Body of pancreas (tissue), 4 donors: ENCODE data around the gene PDGFD.

Experiments used
- POLR2A ChIP-seq, 3 donors: fragments of 450-650 bp; IDR thresholded peaks; one replicate each; pipeline ENCODE4 v1.6.1; 2016; ENCODE audit warnings: antibody characterized with exemption in 3 of 3, mild to moderate bottlenecking in 2 of 3
- TF ChIP-seq, protein P1 (sequence below), 7 experiments: fragments of 450-650 bp in 4 of 7; fragments of 200-600 bp in 3 of 7; sonication (generic) in 3 of 7; IDR thresholded peaks; one replicate each; pipeline ENCODE4 v1.5.1; 2016 to 2019; ENCODE audit warnings: antibody characterized with exemption in 7 of 7

DNA sequence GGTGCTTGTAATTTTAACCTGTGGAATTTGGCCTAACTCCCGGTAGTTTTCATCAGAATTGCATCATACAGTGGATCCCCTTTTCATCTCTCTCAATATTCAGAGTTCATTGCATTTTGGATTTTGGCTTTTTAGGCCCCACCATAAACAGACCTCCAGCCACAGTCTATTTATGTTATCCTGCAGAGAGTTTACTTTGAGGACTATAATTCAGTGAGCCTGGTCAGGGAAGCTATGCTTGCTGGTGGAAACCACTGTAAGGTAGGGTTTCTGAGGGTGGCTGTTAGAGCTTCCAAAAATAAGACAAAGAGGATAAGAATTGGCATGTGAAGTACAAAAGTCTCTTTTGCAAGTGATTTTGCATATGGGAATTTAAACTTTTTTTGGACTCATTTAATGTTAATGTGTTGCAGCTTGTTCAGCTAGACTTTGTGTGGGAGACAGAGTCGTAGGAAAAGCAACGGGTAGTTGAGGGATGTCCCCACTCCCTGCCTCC is 162.3 kb downstream of the PDGFD start:
- TF ChIP-seq POLR2A (IDR thresholded peaks at IDR 0.05): no peak
- TF ChIP-seq, protein P1, sequence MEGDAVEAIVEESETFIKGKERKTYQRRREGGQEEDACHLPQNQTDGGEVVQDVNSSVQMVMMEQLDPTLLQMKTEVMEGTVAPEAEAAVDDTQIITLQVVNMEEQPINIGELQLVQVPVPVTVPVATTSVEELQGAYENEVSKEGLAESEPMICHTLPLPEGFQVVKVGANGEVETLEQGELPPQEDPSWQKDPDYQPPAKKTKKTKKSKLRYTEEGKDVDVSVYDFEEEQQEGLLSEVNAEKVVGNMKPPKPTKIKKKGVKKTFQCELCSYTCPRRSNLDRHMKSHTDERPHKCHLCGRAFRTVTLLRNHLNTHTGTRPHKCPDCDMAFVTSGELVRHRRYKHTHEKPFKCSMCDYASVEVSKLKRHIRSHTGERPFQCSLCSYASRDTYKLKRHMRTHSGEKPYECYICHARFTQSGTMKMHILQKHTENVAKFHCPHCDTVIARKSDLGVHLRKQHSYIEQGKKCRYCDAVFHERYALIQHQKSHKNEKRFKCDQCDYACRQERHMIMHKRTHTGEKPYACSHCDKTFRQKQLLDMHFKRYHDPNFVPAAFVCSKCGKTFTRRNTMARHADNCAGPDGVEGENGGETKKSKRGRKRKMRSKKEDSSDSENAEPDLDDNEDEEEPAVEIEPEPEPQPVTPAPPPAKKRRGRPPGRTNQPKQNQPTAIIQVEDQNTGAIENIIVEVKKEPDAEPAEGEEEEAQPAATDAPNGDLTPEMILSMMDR (IDR thresholded peaks at IDR 0.05): no peak
